Left colon (tissue), 2 donors: ENCODE results near the gene NKX3-2. TPM values are rescaled to one million over a fixed set of nuclear protein-coding genes. Genes with fewer than 3 reads are reported as not detected.
A peak's percentile ranks its signal among the peaks of the same experiment; 100 is the strongest.
"Not testable (repeated sequence)": the region's sequence is repeated elsewhere in the genome, so short reads cannot be mapped to it uniquely, and the experiment has no call there.

Experiments used
- ATAC-seq: fragments of 200-7000 bp; cut with Tn5 transposase; one replicate; pipeline ENCODE4 v1.9.1; 2020; ENCODE audit warnings: mild to moderate bottlenecking, moderate library complexity
- DNase-seq, 2 donors: peaks; one replicate each; pipeline ENCODE4 v3.0.0-alpha.2; 2020
- intact Hi-C, 2 donors: fragments of 100-400 bp; cut with DNase I in 1 of 2; cut with micrococcal nuclease in 1 of 2; formaldehyde crosslinking; loops; one replicate each; pipeline versions ENCODE4 v1.11.2 to v1.14.0; 2022; cut with DNase I, micrococcal nuclease
- long read RNA-seq: library from polyadenylated mRNA; unstranded; transcript quantifications from one replicate; pipeline ENCODE4 v2.0.0, GENCODE V29; 2021
- total RNA-seq, 2 donors: library from RNA; stranded (reverse); fragmentation: NEBNext Ultra II Directional; extraction: Animal tissue kit (Norgen Biotek cat#: 25700); gene quantifications; one replicate each; pipeline ENCODE4 v1.2.1, GENCODE V29; 2021
- donor health status: DM: no; HTN: no; CAD: no.
- donor health status: DM: yes; HTN: yes; CAD: no.

NKX3-2 gene
- total RNA-seq = 1 to 10 TPM in 1 of 2 donors, under 1 TPM in 1; 0.09 to 2.5 TPM
- long read RNA-seq, partial matches to known transcripts = 0 of 1 reads
- long read RNA-seq, other reads (novel, unspliced or antisense) = 0 of 1 reads

DNA sequence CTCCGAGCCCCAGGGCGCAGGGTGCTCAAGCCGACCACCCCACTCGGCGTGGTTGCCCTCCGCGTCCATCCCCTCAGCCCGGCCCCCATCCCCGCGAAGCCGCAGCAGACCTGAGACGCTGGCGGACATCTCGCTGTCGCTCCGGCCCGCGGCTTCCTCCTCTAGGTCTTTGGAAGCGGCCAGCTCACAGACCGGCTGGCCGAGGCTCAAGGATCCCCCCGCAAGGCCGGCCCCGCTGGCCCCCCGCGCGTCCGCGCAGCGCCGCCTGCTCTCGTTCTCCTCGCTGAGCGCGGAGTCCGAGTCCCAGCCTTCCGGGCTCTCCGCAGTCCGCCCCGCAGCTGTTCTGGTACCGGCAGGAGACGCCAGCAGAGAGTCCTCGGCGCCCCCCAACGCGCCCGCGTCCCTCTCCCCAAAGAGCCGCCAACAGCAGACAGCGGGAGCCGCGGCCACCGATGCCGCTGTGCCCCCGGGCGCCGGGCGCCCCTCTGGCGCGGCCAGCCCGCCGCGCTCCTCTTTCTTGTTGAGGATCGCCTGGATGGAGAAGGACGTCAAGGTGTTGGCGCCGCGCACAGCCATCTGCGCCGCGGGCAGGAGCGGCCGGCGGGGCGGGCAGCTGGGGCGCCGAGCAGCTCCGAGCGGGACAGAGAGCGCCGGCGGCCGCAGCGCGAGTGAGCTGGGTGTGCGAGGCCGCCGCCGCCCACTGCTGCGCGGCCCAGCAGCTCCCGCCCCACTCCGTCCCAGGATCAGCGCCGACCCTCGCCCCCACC lies at the start of gene NKX3-2:
NKX3-2 (minus strand) TSS at position 670 of the 767 bp plus-strand sequence; CDS start at position 576, 94 bp downstream.
- intact Hi-C loops = loop anchor here (10.0 kb wide), 2 partner anchors 59 to 689 kb away; partner anchors contain the start of gene RAB28 (in 1 of the 2)
- ATAC-seq = peak; percentile 60
- peak in 1 of 2 donors; percentile 22 for DNase-seq

DNA sequence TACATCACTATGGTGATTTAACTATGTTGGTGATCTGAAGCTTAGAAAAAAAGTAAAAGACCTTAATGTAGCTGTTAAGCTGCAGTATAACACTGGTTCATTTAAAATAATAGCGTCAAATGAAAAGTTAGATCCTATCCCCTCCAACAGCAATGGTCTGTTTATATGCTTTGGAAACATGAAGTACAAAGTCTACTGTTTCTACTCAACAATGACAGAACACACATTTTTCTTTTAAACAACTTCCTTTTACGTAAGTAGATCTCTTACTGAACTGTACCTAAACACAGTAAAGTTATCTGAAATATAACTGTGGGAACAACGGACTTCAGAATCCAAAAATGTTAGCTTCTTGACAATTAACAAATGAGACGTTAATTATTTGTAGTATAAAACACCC lies 47.9 kb upstream of the NKX3-2 start:
- ATAC-seq = no peak
- no peak for DNase-seq
- intact Hi-C loops = no loop called here

DNA sequence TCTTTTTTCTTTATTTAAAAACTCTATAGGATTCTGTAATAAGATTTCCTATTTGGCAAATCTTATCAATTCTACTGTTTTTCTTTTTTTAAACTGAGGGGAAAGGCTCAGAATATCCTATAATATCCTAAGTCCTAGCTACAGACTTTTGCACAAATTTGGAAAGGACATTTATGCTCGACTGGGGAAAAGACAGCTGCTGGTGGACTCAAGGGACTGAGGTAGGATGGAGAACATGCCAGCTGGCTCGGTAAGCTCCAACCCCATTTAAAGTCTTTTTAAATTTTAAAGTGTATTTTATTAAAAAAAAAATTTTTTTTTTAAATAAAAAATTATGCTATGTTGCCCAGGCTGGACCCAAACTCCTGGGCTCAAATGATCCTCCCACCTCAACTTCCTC lies 46.5 kb upstream of the NKX3-2 start:
- intact Hi-C loops = no loop called here
- no peak for DNase-seq
- no peak for ATAC-seq

DNA sequence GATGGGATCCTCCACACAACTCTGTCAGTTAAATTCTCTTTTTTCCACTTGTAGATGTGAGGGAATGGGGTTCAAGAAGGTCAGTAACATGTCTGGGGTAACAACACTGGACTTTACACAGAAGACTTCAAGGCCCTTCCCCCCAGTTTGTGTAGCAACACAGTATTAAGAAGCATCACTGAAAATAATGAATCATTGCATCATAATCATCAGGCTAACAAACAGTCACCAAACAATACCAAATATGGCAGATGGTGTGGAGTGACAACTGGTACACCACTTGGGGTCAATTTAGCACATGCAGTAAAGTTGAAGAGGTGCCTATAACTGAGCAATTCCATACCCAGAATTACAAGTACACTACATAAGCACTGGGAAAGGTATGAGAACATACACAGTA lies 44.6 kb upstream of the NKX3-2 start:
- intact Hi-C loops = no loop called here
- ATAC-seq (no peak), DNase-seq (no peak)

DNA sequence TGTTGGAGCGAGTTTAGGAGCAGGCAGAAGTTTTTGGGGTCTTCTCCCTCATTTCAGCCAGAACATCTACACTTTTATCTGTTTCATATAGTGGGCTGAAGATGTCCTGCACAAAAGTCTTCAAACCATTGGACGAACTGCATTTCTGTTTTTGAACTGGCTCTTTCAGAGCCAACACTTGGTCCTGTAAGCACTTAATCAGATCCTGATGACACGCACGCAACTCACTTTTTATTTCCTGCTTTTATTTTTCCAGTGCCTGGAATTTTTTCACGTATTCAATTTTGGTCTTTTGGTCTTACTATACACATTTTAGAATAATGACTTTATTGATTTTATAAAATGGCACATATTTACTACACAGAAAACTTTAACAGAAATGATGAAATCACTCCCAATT lies 40.2 kb upstream of the NKX3-2 start:
- no peak for DNase-seq
- no peak for ATAC-seq
- intact Hi-C loops = no loop called here

DNA sequence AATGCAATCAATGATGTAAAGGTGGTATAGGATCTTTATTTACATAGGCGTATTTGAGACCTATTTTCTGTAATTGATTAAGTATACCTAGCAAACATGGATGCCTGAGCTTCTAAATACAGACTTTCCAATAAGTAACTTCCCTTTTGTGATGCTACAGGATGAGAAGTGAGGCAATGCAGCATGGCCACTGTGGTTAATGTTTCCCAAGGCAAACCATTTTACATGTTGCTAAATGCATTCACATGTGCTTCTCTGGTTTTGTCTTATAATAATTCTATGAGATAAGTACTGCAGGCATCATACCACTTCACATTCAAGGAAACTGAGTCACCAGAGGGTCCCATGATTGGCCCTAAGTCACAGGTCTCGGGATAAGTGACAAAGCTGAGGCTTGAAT lies 35.7 kb upstream of the NKX3-2 start:
- no peak for ATAC-seq
- intact Hi-C loops = no loop called here
- no peak for DNase-seq

DNA sequence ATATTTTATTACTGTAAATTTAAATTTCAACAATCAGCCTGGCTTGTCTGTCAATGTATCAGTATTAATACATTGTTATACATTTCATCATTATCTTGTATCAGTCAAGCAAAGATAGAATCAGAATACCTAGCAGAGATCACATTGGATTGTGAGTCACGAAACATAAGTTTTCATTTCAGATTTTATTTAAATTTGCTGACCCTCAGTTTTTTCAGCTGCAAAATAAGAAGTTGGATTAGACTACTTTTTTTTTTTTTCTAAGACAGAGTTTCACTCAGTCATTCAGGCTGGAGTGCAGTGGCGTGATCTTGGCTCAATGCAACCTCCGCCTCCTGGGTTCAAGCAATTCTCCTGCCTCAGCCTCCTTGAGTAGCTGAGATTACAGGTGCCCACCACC lies 33.4 kb upstream of the NKX3-2 start:
- no peak for ATAC-seq
- intact Hi-C loops = no loop called here

DNA sequence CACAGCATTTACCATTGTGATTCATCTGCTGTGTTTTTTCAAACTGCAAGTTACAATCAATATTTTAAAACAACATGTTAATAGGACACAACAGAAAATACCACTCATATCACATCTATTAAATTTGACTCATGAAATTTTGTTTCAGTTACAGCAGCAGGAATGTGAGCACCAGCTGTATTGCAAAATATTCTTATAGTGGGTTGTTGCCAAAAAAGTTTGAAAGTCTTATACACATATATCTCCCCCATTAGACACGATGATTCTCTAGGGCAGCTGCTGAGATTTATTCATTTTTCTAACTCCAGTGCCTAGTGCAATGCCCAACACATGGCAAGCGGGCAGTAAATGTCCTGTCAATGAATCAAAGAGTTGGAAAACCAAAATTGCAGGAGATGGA lies 26.6 kb upstream of the NKX3-2 start:
- no peak for ATAC-seq
- DNase-seq = no peak
- intact Hi-C loops = no loop called here

More for the DNA sequence above, 33.4 kb upstream of the NKX3-2 start:
- DNase-seq = no peak

DNA sequence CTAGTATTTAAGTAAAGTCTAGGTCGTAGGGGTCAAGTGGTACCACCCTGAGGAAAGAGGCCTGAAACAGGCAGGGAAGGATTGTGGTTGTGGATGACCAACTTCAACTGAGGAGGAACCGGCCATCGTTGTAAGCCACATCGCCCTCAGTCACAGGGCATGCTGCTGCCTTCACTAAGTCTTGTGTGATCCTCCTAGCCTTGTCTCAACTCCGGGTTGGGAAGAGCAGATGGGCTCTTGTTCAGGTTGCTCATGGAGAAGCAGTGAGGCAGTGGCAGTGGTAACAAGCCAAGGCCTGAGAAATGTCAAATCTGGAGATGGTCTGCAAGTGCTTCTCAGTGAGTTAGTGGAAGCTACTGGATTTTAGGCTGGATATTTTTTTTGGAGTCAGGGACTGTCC lies 22.8 kb upstream of the NKX3-2 start:
- DNase-seq = no peak
- intact Hi-C loops = no loop called here
- no peak for ATAC-seq

DNA sequence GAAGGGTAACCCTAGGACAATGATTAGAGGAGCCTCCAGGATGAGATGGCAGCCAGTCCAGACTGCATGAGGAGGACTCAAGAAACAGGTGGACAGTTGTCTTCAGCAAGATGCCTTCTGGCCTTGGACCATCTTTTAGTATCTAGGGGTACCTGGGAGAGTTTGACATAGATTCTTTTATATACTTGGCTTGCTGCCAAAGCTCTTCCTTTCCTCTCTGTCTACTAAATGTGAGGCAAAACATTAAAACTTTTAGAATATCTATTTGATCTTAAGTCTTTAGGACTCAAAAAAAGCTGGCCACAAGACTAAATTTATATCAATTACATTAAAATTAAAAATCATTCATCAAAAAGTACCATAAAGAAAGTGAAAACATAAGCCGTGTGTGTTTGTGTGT lies 18.6 kb upstream of the NKX3-2 start:
- no peak for ATAC-seq
- intact Hi-C loops = no loop called here
- no peak for DNase-seq

DNA sequence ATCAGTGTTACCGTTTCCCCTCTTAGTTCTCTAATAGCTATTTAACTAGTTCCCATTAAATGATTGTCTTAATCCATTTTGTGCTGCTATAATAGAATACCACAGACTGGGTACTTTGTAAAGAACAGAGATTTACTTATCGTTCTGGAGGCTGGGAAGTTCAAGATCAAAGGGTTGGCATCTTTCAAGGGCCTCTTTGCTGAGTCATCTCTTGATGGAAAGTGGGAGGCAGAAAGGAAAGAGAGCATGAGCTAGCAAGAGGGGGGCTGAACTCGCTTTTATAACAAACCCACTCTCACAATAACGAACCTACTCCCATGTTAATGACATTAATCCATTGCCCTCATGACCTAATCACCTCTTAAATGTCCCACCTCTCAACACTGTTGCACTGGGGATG lies 17.4 kb upstream of the NKX3-2 start:
- intact Hi-C loops = no loop called here
- no peak for ATAC-seq
- DNase-seq = no peak

DNA sequence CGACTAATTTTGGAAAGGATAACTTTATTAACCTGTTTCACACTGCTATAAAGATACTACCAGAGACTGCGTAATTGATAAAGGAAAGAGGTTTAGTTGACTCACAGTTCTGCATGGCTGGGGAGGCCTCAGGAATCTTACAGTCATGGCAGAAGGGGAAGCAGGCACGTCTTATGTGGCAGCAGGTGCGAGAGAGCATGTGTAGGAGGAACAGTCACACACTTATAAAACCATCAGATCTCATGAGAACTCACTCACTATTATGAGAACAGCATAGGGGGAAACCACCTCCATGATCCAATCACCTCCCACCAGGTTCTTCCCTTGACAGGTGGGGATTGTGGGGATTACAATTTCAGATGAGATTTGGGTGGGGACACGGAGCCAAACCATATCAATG lies 15.8 kb upstream of the NKX3-2 start:
- intact Hi-C loops, DNase-seq, ATAC-seq: not testable (repeated sequence)

DNA sequence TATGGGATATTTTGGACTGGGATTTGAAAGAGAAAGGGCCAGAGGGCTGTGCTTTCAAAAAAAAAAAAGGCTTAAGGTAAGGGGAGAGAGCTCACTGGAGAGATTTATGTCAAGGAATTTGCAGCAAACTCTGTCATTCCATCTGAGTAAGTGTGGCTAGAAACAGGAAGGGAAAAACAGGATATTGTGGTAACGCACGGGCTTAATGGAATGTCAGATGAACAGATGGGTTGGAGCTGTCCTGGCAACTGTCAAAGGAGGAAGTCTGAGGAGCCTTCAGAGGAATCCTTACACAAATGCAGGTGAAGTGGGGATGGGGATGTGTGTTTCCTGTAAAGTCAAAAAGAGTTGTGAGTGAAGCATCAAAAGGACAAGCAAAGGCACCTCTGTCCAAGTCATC lies 15.1 kb upstream of the NKX3-2 start:
- intact Hi-C loops = loop anchor here in 1 of 2 donors (10.0 kb wide), 1 partner anchor 825 kb away; no protein-coding TSS in a partner anchor

DNA sequence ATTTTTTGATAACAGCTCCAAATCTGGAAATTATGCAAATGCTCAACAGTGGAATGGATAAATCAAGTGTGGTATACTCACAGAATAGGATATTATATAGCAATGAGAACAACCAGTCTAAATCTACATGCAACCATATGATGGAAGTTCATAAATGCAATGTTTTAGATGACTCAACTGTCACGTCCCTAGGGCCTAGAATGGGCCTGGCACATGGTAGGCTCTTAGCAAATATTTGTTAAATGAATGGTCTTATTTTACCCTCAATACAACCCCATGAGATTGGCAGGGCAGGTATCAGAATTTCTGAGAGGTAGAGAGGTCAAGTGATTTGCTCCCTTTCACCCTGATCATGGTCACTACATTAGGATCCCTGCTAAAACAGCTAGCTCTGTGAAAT lies 14.6 kb upstream of the NKX3-2 start:
- ATAC-seq = no peak
- intact Hi-C loops = loop anchor here in 1 of 2 donors (10.0 kb wide), 1 partner anchor 824 kb away; no protein-coding TSS in a partner anchor

More for the DNA sequence above, 15.1 kb upstream of the NKX3-2 start:
- DNase-seq (no peak), ATAC-seq (no peak)

DNA sequence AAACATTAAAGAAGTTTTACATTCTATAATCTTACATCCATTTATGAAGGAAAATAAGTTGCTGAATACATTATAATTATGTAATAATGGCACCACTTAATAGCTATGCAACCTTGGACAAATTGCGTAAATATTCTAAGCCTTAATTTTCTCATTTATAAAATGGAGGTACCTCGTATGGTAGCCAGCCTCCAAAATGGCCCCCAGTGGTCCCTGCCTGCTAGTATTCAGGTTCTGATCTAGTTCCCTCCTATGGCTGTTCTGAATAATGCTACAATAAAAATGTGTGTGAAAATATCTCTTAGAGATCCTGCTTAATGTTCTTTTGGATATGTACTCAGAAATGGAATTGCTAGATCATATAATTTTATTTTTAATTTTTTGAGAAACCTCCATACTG lies 11.0 kb upstream of the NKX3-2 start:
- DNase-seq (no peak), ATAC-seq (no peak)
- intact Hi-C loops = loop anchor here in 1 of 2 donors (10.0 kb wide), 1 partner anchor 821 kb away; no protein-coding TSS in a partner anchor

More for the DNA sequence above, 14.6 kb upstream of the NKX3-2 start:
- DNase-seq = no peak

DNA sequence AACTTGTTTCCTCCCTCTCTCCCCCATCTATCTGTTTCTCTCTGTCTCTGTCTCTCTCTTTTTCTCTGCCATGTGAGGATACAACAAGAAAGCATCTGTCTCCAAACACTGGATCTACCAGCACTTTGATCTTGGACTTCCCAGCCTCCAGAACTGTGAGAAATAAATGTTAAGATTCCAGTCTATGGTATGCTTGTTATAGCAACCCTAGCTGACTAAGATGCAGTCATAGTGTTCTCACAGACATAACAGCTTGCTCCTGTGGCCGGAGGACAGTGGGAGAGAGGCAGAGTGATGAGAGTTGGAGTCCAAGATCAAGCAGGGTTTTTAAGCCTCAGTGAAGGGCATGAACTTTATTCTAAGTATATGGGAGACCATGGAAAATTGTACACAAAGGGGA lies 8.8 kb upstream of the NKX3-2 start:
- DNase-seq = no peak
- intact Hi-C loops = loop anchor here in 1 of 2 donors (10.0 kb wide), 1 partner anchor 818 kb away; no protein-coding TSS in a partner anchor
- no peak for ATAC-seq

DNA sequence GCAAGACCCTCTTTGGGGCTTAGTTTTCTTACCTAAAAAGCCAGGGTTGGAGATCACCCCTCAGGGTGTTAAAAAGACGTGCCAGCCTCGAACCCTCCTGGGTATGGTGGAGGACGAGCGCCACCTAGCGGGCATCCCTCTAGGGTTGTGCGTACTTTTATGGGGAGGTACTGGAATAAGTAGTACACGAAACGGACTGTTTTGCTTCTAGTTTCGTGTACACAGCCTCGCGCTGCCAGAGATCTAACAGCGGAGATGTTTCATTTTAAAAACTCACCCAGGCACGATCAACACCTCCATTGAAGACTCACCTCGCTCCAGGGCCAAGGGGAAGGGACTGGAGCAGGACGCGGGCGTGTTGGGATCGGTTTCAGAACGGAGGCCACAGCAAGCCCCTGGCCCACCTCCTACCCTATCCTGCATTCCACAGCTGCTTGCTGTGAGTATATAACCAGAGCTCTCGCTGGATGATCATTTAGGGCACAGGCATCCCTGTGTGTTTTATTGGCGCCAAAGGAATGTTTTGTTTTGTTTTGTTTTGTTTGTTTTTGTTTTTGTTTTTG lies 4.8 kb upstream of the NKX3-2 start:
- ATAC-seq = peak; percentile 58
- intact Hi-C loops = loop anchor here (2.0 to 10.0 kb wide), 3 partner anchors 64 to 696 kb away; partner anchors contain the start of gene RAB28 (in 1 of the 2)
- peak; percentile 75 to 93 for DNase-seq

DNA sequence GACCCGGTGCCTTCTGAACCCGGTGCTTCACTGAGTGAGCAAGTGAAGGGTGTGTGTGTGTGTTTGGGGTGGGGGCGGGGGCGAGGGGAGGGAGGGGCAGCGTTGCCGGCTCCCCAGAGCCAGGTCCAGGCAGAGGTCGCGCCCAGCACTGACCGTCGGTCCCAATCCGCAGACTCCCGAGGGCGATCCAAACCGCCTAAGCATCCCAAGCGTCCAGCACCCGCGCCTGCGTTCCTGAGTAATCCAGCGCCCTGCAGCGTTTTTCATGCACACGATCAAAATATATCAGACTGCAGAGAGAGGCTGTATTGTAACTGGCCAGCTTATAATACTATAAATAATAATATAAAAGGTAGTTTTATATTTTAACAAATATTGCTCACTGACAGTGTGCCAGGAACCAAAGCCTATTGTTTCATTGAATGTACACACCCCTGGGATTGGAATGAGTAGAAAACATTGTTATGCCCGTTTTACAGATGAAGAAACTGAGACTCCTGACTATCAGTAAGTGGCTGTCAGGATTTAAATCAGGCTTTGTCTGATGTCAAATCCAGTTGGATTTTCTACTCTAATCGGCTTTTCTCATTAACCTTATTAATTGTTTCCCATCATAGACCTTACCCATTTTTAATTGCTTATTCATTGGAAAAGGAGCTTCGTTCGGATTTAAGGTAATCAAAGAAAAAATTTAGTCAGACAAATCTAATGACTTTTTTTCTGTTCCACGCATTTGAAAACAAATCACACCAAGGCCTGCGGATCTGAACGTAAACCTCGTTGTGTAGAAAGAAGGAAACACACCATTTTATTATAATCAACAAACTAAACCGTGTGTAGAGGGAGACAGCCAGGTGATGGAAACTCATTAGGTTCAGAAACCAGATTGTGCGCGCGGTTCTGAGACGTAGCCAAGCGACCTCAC lies 4.0 kb upstream of the NKX3-2 start:
- intact Hi-C loops = loop anchor here (2.0 to 10.0 kb wide), 3 partner anchors 64 to 696 kb away; partner anchors contain the start of gene RAB28 (in 1 of the 2)
- no peak for ATAC-seq
- DNase-seq = no peak
